VCaP (cell line): ENCODE results near the gene BMP2.
A peak's percentile ranks its signal among the peaks of the same experiment; 100 is the strongest.

Experiments used
- H3K27ac ChIP-seq: fragments of 450-650 bp; 2 replicates; pipeline ENCODE4 v1.5.1; 2017
- TF ChIP-seq, protein P1 (sequence below): fragments of 450-650 bp; conservative IDR thresholded peaks from 2 replicates; pipeline ENCODE4 v1.5.1; 2017; ENCODE audit warnings: mild to moderate bottlenecking, moderate library complexity

BMP2 gene

DNA sequence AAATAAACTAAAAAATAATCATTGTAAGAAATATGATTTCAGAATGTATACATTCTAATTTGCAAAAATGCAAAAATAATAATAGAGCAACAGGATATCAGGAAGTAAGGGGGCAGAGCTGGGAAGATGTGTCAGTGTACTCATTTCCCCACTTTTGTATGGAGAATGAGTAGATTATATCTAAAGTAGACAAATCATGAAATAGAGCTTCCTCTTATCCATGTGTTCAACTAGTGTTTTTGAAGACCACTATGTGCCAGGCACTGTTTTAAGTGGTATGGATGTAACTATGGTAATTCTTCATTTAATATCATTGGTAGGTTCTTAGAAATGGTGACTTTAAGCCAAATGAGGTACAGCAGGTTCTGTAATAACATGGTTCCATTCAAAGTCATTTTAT lies 17.0 kb upstream of the BMP2 start:
- no peak overlapping the region for H3K27ac ChIP-seq
- TF ChIP-seq, protein P1, sequence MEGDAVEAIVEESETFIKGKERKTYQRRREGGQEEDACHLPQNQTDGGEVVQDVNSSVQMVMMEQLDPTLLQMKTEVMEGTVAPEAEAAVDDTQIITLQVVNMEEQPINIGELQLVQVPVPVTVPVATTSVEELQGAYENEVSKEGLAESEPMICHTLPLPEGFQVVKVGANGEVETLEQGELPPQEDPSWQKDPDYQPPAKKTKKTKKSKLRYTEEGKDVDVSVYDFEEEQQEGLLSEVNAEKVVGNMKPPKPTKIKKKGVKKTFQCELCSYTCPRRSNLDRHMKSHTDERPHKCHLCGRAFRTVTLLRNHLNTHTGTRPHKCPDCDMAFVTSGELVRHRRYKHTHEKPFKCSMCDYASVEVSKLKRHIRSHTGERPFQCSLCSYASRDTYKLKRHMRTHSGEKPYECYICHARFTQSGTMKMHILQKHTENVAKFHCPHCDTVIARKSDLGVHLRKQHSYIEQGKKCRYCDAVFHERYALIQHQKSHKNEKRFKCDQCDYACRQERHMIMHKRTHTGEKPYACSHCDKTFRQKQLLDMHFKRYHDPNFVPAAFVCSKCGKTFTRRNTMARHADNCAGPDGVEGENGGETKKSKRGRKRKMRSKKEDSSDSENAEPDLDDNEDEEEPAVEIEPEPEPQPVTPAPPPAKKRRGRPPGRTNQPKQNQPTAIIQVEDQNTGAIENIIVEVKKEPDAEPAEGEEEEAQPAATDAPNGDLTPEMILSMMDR = no peak

DNA sequence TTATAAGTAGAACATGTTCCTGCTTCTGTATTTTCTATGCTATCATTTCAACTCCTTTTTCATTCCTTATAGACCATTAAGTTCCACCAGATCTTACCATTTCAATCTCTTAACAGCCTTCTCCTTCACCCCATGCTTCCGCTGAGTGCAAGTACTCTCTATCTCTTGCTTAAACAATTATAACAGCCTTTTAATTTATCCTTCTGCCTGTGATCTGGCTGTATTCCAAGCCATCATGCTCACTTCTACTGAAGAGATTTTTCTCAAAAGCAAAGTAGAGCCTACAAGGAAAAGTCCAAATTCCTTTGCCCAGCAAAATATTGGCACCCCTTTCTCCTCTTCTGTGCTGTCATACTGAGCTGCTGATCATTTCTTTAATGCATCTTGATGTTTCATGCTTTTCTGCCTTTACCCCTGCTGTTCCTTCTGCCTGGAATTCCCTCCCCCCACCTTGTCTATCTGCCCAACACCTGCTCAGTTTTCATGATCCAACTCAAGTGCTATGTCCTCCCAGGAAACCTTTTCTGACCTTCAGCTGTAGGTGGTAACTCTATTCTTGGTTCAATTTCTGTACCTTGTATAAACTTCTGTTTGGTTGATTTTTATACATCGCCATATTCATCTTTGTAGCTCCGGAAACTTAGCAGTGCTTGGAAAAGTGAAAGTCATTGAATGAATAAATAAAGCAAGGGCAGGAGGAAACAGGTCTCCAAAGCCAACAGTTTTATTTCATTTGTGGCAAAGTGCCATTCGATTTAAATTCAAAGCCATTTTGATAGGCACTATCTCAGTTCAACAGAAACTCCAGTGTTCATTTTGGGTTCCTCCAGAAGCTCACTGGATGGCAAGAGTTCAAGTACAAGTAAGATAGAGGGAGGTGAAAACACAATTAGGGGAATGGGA lies 10.5 kb upstream of the BMP2 start:
- no peak overlapping the region for H3K27ac ChIP-seq
- TF ChIP-seq, protein P1 = no peak

DNA sequence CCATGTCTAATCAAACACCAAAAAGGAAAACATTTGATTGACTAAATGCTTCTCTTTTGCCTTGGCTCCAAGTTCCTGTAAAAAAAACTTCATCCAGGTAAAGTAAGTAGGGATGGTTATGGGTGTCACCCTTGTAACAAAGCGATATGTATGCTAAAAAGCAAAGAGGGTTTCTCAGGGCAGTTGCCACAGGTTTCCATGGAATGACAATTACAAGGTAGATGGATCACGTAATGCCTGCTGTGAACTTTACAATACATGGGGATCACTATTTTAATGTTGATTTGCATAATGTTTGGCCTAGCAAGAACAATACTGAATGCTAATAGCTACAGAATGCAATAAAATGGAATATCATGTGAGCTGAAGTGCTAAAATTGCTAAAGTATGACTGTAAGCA lies 2.9 kb upstream of the BMP2 start:
- TF ChIP-seq, protein P1 = no peak
- no peak overlapping the region for H3K27ac ChIP-seq

DNA sequence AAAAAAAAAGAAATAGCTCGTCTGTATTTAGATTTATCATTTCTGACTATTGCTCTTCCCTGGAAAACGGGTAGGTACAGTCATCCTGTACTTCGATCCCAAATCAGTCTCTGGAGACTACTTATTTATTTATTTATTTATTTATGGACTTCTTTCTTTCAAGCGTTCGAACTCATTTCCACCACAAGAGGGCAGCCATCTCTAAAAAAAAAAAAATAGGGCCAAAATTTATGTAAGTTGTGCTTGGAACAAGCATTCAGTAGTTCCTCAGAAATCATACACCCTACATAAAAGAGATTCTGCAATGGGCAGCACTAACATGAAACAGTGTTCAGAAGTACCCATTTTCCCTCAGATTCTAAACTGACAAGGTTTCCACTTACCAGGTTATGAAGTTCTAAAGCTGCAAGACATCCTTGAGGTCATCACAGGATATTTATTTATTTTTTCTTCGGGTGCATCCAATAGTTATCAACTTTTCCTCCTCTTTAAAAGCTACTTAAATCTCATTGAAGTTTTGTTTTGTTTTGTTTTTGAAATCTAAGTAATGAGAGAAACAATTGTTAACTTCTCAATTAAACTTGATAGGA lies 1.9 kb upstream of the BMP2 start:
- TF ChIP-seq, protein P1 = peak; percentile 81
- H3K27ac ChIP-seq = no peak overlapping the region

GRCh38 chr20:6766433-6766832 lies 1.1 kb upstream of the BMP2 start:
- no peak overlapping the region for H3K27ac ChIP-seq
- TF ChIP-seq, protein P1 = no peak

DNA sequence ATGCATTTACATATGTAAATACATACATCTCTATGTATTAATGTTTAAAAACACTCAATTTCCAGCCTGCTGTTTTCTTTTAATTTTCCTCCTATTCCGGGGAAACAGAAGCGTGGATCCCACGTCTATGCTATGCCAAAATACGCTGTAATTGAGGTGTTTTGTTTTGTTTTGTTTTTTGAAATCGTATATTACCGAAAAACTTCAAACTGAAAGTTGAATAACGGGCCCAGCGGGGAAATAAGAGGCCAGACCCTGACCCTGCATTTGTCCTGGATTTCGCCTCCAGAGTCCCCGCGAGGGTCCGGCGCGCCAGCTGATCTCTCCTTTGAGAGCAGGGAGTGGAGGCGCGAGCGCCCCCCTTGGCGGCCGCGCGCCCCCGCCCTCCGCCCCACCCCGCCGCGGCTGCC lies 355 bp upstream of the BMP2 start:
- H3K27ac ChIP-seq = no peak overlapping the region
- TF ChIP-seq, protein P1 = no peak

DNA sequence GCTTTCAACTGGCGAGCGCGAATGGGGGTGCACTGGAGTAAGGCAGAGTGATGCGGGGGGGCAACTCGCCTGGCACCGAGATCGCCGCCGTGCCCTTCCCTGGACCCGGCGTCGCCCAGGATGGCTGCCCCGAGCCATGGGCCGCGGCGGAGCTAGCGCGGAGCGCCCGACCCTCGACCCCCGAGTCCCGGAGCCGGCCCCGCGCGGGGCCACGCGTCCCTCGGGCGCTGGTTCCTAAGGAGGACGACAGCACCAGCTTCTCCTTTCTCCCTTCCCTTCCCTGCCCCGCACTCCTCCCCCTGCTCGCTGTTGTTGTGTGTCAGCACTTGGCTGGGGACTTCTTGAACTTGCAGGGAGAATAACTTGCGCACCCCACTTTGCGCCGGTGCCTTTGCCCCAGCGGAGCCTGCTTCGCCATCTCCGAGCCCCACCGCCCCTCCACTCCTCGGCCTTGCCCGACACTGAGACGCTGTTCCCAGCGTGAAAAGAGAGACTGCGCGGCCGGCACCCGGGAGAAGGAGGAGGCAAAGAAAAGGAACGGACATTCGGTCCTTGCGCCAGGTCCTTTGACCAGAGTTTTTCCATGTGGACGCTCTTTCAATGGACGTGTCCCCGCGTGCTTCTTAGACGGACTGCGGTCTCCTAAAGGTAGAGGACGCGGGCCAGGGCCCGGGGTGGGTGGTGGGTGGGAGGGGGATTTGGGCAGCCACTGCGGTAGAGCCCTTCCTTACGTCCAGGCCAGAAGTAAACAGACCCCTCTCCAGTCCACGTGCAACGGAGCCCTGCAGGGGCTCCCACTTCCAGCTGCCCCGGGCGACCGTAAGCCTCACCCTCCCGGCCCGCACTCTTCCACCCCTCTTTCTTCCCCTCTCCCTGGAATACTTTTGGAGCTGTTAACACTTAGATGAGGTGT lies 998 bp downstream of the BMP2 start:
- TF ChIP-seq, protein P1 = no peak
- no peak overlapping the region for H3K27ac ChIP-seq
